Colon (tissue), 2 donors: ENCODE results near the gene TP53AIP1.

Experiments used
- FAIRE-seq: peaks from 2 replicates; lab custom pipeline; 2012; peaks lifted over from hg19 to GRCh38; lab: Jason Lieb, UNC
- donor health status: control.
- donor health status: control.

Gene TP53AIP1

GRCh38 chr11:128889657-128890213, 52.9 kb downstream of the TP53AIP1 start:
- FAIRE-seq: no peak

- no peak for FAIRE-seq
Measured at GRCh38 chr11:128888034-128888985, 54.4 kb downstream of the TP53AIP1 start.

GRCh38 chr11:128886406-128887124, 56.1 kb downstream of the TP53AIP1 start:
- no peak for FAIRE-seq
